HCT116 (cell line): ENCODE results near the gene OGDHL. TPM values are rescaled to one million over a fixed set of nuclear protein-coding genes. Genes with fewer than 3 reads are reported as not detected.

Source experiments
- ATAC-seq: fragments of 200-7000 bp; cut with Tn5 transposase; 2 replicates; pipeline ENCODE4 v1.9.1; 2020; ENCODE audit warnings: mild to moderate bottlenecking, moderate library complexity
- BruUV-seq: library from RNA; stranded (reverse); fragments of 400-500 nt; replicated peaks from 2 replicates; lab custom pipeline; 2021; lab: Mats Ljungman, UMichigan
- CTCF ChIA-PET: fragments of 300-600 bp; sonication (Branson Sonifier 250); formaldehyde crosslinking; loops from one replicate; lab custom pipeline; 2021; ENCODE audit warnings: antibody characterized with exemption; lab: Charles Lee
- POLR2A ChIA-PET: fragments of 300-600, 350-600 bp; sonication (Branson Sonifier 250); formaldehyde crosslinking; loops from one replicate; lab custom pipeline; 2021; ENCODE audit warnings: antibody characterized with exemption; lab: Charles Lee
- RAD21 ChIA-PET, 2 experiments: fragments of 300-600 bp; sonication (Branson Sonifier 250); formaldehyde crosslinking; loops; one replicate each; lab custom pipeline; 2023; ENCODE audit warnings: low total read pairs in 2 of 2; ENCODE audit not compliant: uncharacterized antibody in 2 of 2, unreplicated experiment in 2 of 2, low non-redundant PET in 1 of 2; lab: Charles Lee
- DNase-seq: peaks from one replicate; pipeline ENCODE4 v3.0.0-alpha.2; 2010; ENCODE audit warnings: low read depth, low spot score
- H2AFZ ChIP-seq: fragments of 200-600 bp; shearing (Covaris generic), sonication (generic); 2 replicates; pipeline ENCODE4 v1.6.1; 2017; ENCODE audit warnings: low read depth, mixed run types, mixed read lengths, antibody characterized with exemption, low read length; ENCODE audit not compliant: poor library complexity, severe bottlenecking
- H3K27ac ChIP-seq: 2 replicates; pipeline ENCODE4 v1.5.1; 2012; ENCODE audit warnings: low read depth, low read length
- H3K27me3 ChIP-seq: fragments of 200-600 bp; sonication (generic); 2 replicates; pipeline ENCODE4 v1.6.1; 2016; ENCODE audit warnings: mixed run types, low read length, mixed read lengths; ENCODE audit not compliant: insufficient read depth
- H3K36me3 ChIP-seq, 2 experiments: fragments of 200-500 bp in 1 of 2; fragments of 200-600 bp in 1 of 2; sonication (Bioruptor generic) in 1 of 2; sonication (generic) in 1 of 2; 2 replicates each; pipeline versions ENCODE4 v1.5.1 to v1.6.1; 2014 to 2016; ENCODE audit warnings: low read length in 2 of 2, inconsistent platforms in 1 of 2, mixed read lengths in 1 of 2, mixed run types in 1 of 2; ENCODE audit not compliant: insufficient read depth in 2 of 2, control insufficient read depth in 1 of 2
- H3K4me1 ChIP-seq, 2 experiments: fragments of 200-600 bp in 1 of 2; sonication (generic) in 1 of 2; 2 replicates each; pipeline versions ENCODE4 v1.5.1 to v1.6.1; 2012 to 2017; ENCODE audit warnings: low read length in 2 of 2, inconsistent platforms in 1 of 2, mild to moderate bottlenecking in 1 of 2, mixed read lengths in 1 of 2, mixed run types in 1 of 2, moderate library complexity in 1 of 2; ENCODE audit not compliant: insufficient read depth in 2 of 2, control insufficient read depth in 1 of 2
- H3K4me2 ChIP-seq: fragments of 200-600 bp; sonication (generic); 2 replicates; pipeline ENCODE4 v1.6.1; 2017; ENCODE audit warnings: mixed run types, low read length, mixed read lengths
- H3K4me3 ChIP-seq, 2 experiments: fragments of 200-600 bp in 1 of 2; sonication (generic) in 1 of 2; replicated peaks in 1 of 2; 2 replicates each; pipeline ENCODE4 v1.5.1; 2011 to 2016; ENCODE audit warnings: low read length in 2 of 2, control low read depth in 1 of 2, low read depth in 1 of 2, mild to moderate bottlenecking in 1 of 2, mixed read lengths in 1 of 2, mixed run types in 1 of 2
- H3K79me2 ChIP-seq: fragments of 200-600 bp; sonication (generic); 2 replicates; pipeline ENCODE4 v1.6.1; 2017; ENCODE audit warnings: mild to moderate bottlenecking, mixed run types, low read length, moderate library complexity, mixed read lengths; ENCODE audit not compliant: insufficient read depth
- H3K9ac ChIP-seq: fragments of 200-600 bp; sonication (generic); 2 replicates; pipeline ENCODE4 v1.6.1; 2016; ENCODE audit warnings: low read length, mixed read lengths
- H3K9me2 ChIP-seq: fragments of 200-600 bp; sonication (generic), shearing (Covaris generic); 2 replicates; pipeline ENCODE4 v1.6.1; 2017; ENCODE audit warnings: mixed run types, mild to moderate bottlenecking, moderate library complexity; ENCODE audit not compliant: insufficient read depth
- H3K9me3 ChIP-seq, 2 experiments: fragments of 200-500 bp in 1 of 2; fragments of 200-600 bp in 1 of 2; sonication (Bioruptor generic) in 1 of 2; sonication (generic) in 1 of 2; 2 replicates each; pipeline ENCODE4 v1.6.1; 2014 to 2017; ENCODE audit warnings: low read length in 2 of 2, mixed read lengths in 2 of 2, inconsistent platforms in 1 of 2, low read depth in 1 of 2, mild to moderate bottlenecking in 1 of 2, mixed run types in 1 of 2, moderate library complexity in 1 of 2; ENCODE audit not compliant: control insufficient read depth in 1 of 2, insufficient read depth in 1 of 2
- H4K20me1 ChIP-seq: fragments of 200-600 bp; sonication (generic), shearing (Covaris generic); 2 replicates; pipeline ENCODE4 v1.6.1; 2017; ENCODE audit warnings: mixed run types, mild to moderate bottlenecking, moderate library complexity; ENCODE audit not compliant: insufficient read depth
- CBX3 ChIP-seq: IDR thresholded peaks from 2 replicates; pipeline ENCODE4 v1.6.1; 2012; ENCODE audit warnings: low read depth
- CEBPB ChIP-seq: IDR thresholded peaks from 2 replicates; pipeline ENCODE4 v1.6.1; 2012; ENCODE audit warnings: low read depth
- EGR1 ChIP-seq: IDR thresholded peaks from 2 replicates; pipeline ENCODE4 v1.6.1; 2012; ENCODE audit warnings: low read depth
- EZH2 ChIP-seq: fragments of 200-600 bp; sonication (generic); IDR thresholded peaks from 2 replicates; pipeline ENCODE4 v1.6.1; 2017; ENCODE audit warnings: antibody characterized with exemption, mixed run types
- FOSL1 ChIP-seq: IDR thresholded peaks from 2 replicates; pipeline ENCODE4 v1.6.1; 2012; ENCODE audit warnings: low read depth
- MAX ChIP-seq: IDR thresholded peaks from 2 replicates; pipeline ENCODE4 v1.6.1; 2012
- POLR2AphosphoS5 ChIP-seq: IDR thresholded peaks from 2 replicates; pipeline ENCODE4 v1.6.1; 2011; ENCODE audit warnings: mild to moderate bottlenecking, low read depth, low read length, moderate library complexity
- RAD21 ChIP-seq: IDR thresholded peaks from 2 replicates; pipeline ENCODE4 v1.6.1; 2012; ENCODE audit warnings: low read depth, mild to moderate bottlenecking
- REST ChIP-seq: IDR thresholded peaks from 2 replicates; pipeline ENCODE4 v1.6.1; 2012; ENCODE audit warnings: low read depth
- SP1 ChIP-seq: IDR thresholded peaks from 2 replicates; pipeline ENCODE4 v1.6.1; 2012; ENCODE audit warnings: low read depth
- SRF ChIP-seq: IDR thresholded peaks from 2 replicates; pipeline ENCODE4 v1.6.1; 2012; ENCODE audit warnings: low read depth
- TCF7L2 ChIP-seq: IDR thresholded peaks from 2 replicates; pipeline ENCODE4 v1.7.0; 2011; ENCODE audit warnings: borderline replicate concordance, inconsistent platforms; ENCODE audit not compliant: insufficient read depth, insufficient read length; ENCODE audit errors: extremely low read depth
- YY1 ChIP-seq: IDR thresholded peaks from 2 replicates; pipeline ENCODE4 v1.6.1; 2011; ENCODE audit warnings: low read length, low read depth, moderate library complexity, mild to moderate bottlenecking; ENCODE audit not compliant: insufficient replicate concordance; ENCODE audit errors: extremely low read depth
- ZBTB33 ChIP-seq: IDR thresholded peaks from 2 replicates; pipeline ENCODE4 v1.6.1; 2011; ENCODE audit warnings: mild to moderate bottlenecking, low read length, moderate library complexity; ENCODE audit not compliant: insufficient replicate concordance; ENCODE audit errors: extremely low read depth
- ZFX ChIP-seq: fragments of 450-650 bp; IDR thresholded peaks from 2 replicates; pipeline ENCODE4 v1.6.1; 2017
- ZNF274 ChIP-seq: fragments of 200-500 bp; sonication (Bioruptor generic); IDR thresholded peaks from 2 replicates; pipeline ENCODE4 v1.6.1; 2014; ENCODE audit warnings: mild to moderate bottlenecking, low read depth, low read length, inconsistent platforms
- intact Hi-C: fragments of 100-400 bp; cut with micrococcal nuclease; formaldehyde crosslinking; loops from 2 replicates; pipeline ENCODE4 v1.10.0; 2022
- total RNA-seq: library from RNA; stranded (reverse); gene quantifications from one replicate; pipeline ENCODE4 v1.2.1, GENCODE V29; 2021; ENCODE audit not compliant: unreplicated experiment

The OGDHL gene
- total RNA-seq, 1 experiment from 2014 or later, result 16.3 TPM

GRCh38 chr10:49751216-49751615, 10.9 kb downstream of the OGDHL start:
- Histone ChIP-seq H3K27ac (no peak overlapping the region), H3K9ac (no peak overlapping the region), H3K9me3 (no peaks in the 10 kb centered on the region), H3K4me2 (no peak overlapping the region), H3K79me2 (no peaks in the 10 kb centered on the region), H3K27me3 (no peaks in the 10 kb centered on the region), H2AFZ (no peak overlapping the region), H3K4me1 (no peaks in the 10 kb centered on the region), H3K4me3 (no peak overlapping the region), H3K36me3 (peaks cover 0 to 3% of the 10 kb centered on the region in 2 experiments; a peak in 2 of 4 replicates), H3K9me2 (no peaks in the 10 kb centered on the region), H4K20me1 (no peaks in the 10 kb centered on the region)
- CTCF ChIA-PET, result no interaction called here
- intact Hi-C loops, result no loop called here
- TF ChIP-seq ZFX (no peak), CEBPB (no peak), EGR1 (no peak), FOSL1 (no peak), RAD21 (no peak), EZH2 (no peak), ZBTB33 (no peak), POLR2AphosphoS5 (no peak), YY1 (no peak), SRF (no peak), MAX (no peak), SP1 (no peak), REST (no peak), ZNF274 (no peak), CBX3 (no peak), TCF7L2 (no peak)
- DNase-seq (no peak), ATAC-seq (no peak)
- RAD21 ChIA-PET, result no interaction called here
- BruUV-seq, result no TSS peak
- POLR2A ChIA-PET, result no interaction called here
